Measurements from ENCODE around the gene MRAS. TPM values are rescaled to one million over a fixed set of nuclear protein-coding genes. Genes with fewer than 3 reads are reported as not detected.

MRAS gene
- total and polyA plus RNA-seq, 2 of the 8 experiments (the other 6 are each of a cell fraction or from before 2014, with no cell fraction given), result 10.6 to 16.2 TPM

DNA sequence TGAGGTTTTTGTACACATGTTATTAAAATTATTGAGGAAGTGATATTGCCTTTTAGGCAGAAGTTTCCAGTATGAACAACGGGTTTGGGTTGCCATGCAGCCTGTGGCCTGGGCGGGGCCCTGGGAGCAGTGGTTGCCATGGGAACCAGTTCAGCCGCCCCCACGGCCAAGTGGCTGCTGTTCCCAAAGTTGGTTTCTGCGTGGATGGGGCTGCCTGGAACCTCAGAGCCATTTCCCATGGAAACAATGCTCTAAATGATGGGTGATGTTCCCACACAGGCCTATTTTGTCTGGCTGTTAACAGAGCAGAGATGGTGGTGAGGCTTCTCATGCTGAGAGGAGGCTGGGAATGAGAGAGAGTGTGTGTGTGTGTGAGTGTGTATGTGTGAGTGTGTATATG, 19.5 kb downstream of the MRAS start:
- Histone ChIP-seq H3K4me1 (replicated peaks in 1 of 4; ENCODE audit: control insufficient read depth in 3 of 4, insufficient read depth in 4 of 4, low read length in 3 of 4) (no peaks in the 10 kb centered on the region; a peak in 1 of 7 replicates), H3K56ac (replicated peaks; ENCODE audit: insufficient read length, low read depth, low read length) (no peak overlapping the region), H3K4ac (replicated peaks; ENCODE audit: insufficient read length, low read depth, low read length) (no peak overlapping the region), H2BK12ac (ENCODE audit: low read depth, low read length) (no peak overlapping the region), H2BK120ac (replicated peaks; ENCODE audit: low read depth, low read length) (no peak overlapping the region), H3K27ac (ENCODE audit: low read depth, low read length) (no peak overlapping the region), H4K91ac (replicated peaks; ENCODE audit: insufficient read length, low read length) (no peak overlapping the region), H2BK20ac (ENCODE audit: low read length) (no peak overlapping the region), H3K4me2 (ENCODE audit: insufficient read depth in 1 of 2, low read depth in 2 of 2, low read length in 2 of 2) (no peak overlapping the region), H3K23ac (ENCODE audit: insufficient read length) (no peak overlapping the region), H2BK5ac (ENCODE audit: low read depth, low read length) (no peak overlapping the region), H2BK15ac (ENCODE audit: low read length) (no peak overlapping the region), H4K20me1 (replicated peaks in 1 of 2; ENCODE audit: control insufficient read depth in 1 of 2, insufficient read depth in 2 of 2, low read length in 2 of 2) (no peaks in the 10 kb centered on the region), H4K5ac (ENCODE audit: insufficient read length, low read depth, low read length) (no peak overlapping the region), H3K23me2 (ENCODE audit: low read depth, low read length) (no peaks in the 10 kb centered on the region), H3K79me1 (ENCODE audit: low read depth, low read length) (peaks cover 2% of the 10 kb centered on the region; the same call in 1 of the 2 replicates), H3K9ac (replicated peaks in 1 of 4; ENCODE audit: extremely low read depth in 1 of 4, low read depth in 3 of 4, low read length in 3 of 4) (no peak overlapping the region), H3K14ac (ENCODE audit: insufficient read length) (no peak overlapping the region), H3K18ac (ENCODE audit: extremely low read depth, low read length) (no peak overlapping the region), H2AFZ (ENCODE audit: low read length) (no peak overlapping the region), H3K9me3 (ENCODE audit: insufficient read depth in 2 of 2, low read depth in 1 of 2, low read length in 1 of 2) (no peaks in the 10 kb centered on the region), H2AK5ac (ENCODE audit: low read depth, low read length) (no peak overlapping the region), H3K36me3 (ENCODE audit: control insufficient read depth in 2 of 4, insufficient read depth in 4 of 4, low read length in 3 of 4) (no peaks in the 10 kb centered on the region), H4K8ac (ENCODE audit: extremely low read depth, insufficient read depth, low read length) (no peak overlapping the region), H3K79me2 (ENCODE audit: control insufficient read depth in 1 of 2, insufficient read depth in 2 of 2, low read length in 2 of 2) (no peaks in the 10 kb centered on the region), H3K27me3 (replicated peaks in 1 of 4; ENCODE audit: control insufficient read depth in 3 of 4, extremely low read depth in 1 of 4, insufficient read depth in 3 of 4, low read length in 3 of 4) (no peaks in the 10 kb centered on the region; a peak in 1 of 7 replicates), H3K4me3 (ENCODE audit: extremely low read depth in 1 of 4, insufficient read depth in 2 of 4, low read depth in 3 of 4, low read length in 4 of 4) (no peak overlapping the region)
- 82% methylated on average over 5 of the region's 5 CpGs; no CpG with 5 or more reads in 1 of the 2 experiments for WGBS, 2 experiments (ENCODE audit: extremely low coverage in 1 of 2, insufficient coverage in 1 of 2, insufficient read length in 1 of 2, insufficient replicate concordance in 2 of 2, low coverage in 1 of 2, low lambda C conversion rate in 2 of 2, missing lambda C conversion rate in 1 of 2)
- no peak for DNase-seq (ENCODE audit: low read depth in 1 of 2, low spot score in 2 of 2)
- CTCF ChIA-PET (ENCODE audit: partially characterized antibody), result interaction anchor here (0.8 to 1.0 kb wide), 4 partner anchors 9 to 58 kb away, joined by 3 read pairs; no protein-coding TSS in a partner anchor
- POLR2A ChIA-PET (ENCODE audit: partially characterized antibody), result no interaction called here
- FAIRE-seq, result no peak
- no peak for TF ChIP-seq BACH1 (IDR thresholded peaks at IDR 0.05; ENCODE audit: low read length)
- TF ChIP-seq BRCA1 (IDR thresholded peaks at IDR 0.05; ENCODE audit: low read depth, low read length), result no peak
- TF ChIP-seq FOSL1 (IDR thresholded peaks at IDR 0.05; ENCODE audit: insufficient read depth, low read depth, low read length), result no peak
- no peak for TF ChIP-seq KDM5A (IDR thresholded peaks at IDR 0.05; ENCODE audit: low read length)
- TF ChIP-seq, protein P1, sequence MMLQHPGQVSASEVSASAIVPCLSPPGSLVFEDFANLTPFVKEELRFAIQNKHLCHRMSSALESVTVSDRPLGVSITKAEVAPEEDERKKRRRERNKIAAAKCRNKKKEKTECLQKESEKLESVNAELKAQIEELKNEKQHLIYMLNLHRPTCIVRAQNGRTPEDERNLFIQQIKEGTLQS (IDR thresholded peaks at IDR 0.05; ENCODE audit: insufficient read depth, low read depth, low read length), result no peak
- TF ChIP-seq EP300 (IDR thresholded peaks at IDR 0.05; ENCODE audit: borderline replicate concordance in 1 of 2, low read depth in 2 of 2, low read length in 2 of 2), result no peak
- TF ChIP-seq SP2 (IDR thresholded peaks at IDR 0.05; ENCODE audit: low read length), result no peak
- TF ChIP-seq TAF1 (IDR thresholded peaks at IDR 0.05; ENCODE audit: low read depth, low read length), result no peak
- TF ChIP-seq ZNF274 (IDR thresholded peaks at IDR 0.05; ENCODE audit: borderline replicate concordance, extremely low read depth, low read length), result no peak
- TF ChIP-seq, protein P2, sequence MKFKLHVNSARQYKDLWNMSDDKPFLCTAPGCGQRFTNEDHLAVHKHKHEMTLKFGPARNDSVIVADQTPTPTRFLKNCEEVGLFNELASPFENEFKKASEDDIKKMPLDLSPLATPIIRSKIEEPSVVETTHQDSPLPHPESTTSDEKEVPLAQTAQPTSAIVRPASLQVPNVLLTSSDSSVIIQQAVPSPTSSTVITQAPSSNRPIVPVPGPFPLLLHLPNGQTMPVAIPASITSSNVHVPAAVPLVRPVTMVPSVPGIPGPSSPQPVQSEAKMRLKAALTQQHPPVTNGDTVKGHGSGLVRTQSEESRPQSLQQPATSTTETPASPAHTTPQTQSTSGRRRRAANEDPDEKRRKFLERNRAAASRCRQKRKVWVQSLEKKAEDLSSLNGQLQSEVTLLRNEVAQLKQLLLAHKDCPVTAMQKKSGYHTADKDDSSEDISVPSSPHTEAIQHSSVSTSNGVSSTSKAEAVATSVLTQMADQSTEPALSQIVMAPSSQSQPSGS (IDR thresholded peaks at IDR 0.05; ENCODE audit: low read length), result no peak
- no peak for TF ChIP-seq JUND (IDR thresholded peaks at IDR 0.05; ENCODE audit: low read length)
